ENCODE results near the gene ANGPTL5. TPM values are rescaled to one million over a fixed set of nuclear protein-coding genes. Genes with fewer than 3 reads are reported as not detected.

The ANGPTL5 gene
- total and polyA plus RNA-seq, 10 donors, result not detected

- no peak for DNase-seq
- Histone ChIP-seq H3K27me3 (replicated peaks in 1 of 7) (no peaks in the 10 kb centered on the region), H3K4me3 (no peak overlapping the region), H3K4me1 (no peaks in the 10 kb centered on the region), H3K36me3 (peaks cover 0 to 10% (median 0%) of the 10 kb centered on the region in 6 donors), H3K9me3 (peaks cover 0 to 29% (median 18%) of the 10 kb centered on the region in 8 donors), H3K27ac (no peak overlapping the region)
- WGBS, 5 donors, result 83 to 93% (median 88%) methylated on average over 6 of the region's 6 CpGs
- intact Hi-C loops (cut with DNase I; ENCODE audit: low total_unique reads), result no loop called here
- TF ChIP-seq POLR2AphosphoS5 (IDR thresholded peaks at IDR 0.05), result no peak
These were observed 15.4 kb upstream of the ANGPTL5 start for GRCh38 chr11:101931692-101932091.

GRCh38 chr11:101929294-101929915, 13.1 kb upstream of the ANGPTL5 start:
- H3K27me3 ChIP-seq (replicated peaks in 1 of 7), result no peaks in the 10 kb centered on the region
- H3K27ac ChIP-seq, result no peak overlapping the region
- intact Hi-C loops (cut with DNase I; ENCODE audit: low total_unique reads), result no loop called here
- H3K4me1 ChIP-seq, result no peaks in the 10 kb centered on the region
- no peak for DNase-seq
- WGBS, 5 donors, result 77 to 91% (median 79%) methylated on average over 5 of the region's 5 CpGs
- TF ChIP-seq POLR2AphosphoS5 (IDR thresholded peaks at IDR 0.05) (no peak), POLR2A (IDR thresholded peaks at IDR 0.05) (no peak)
- peaks cover 0 to 29% (median 18%) of the 10 kb centered on the region in 8 donors for H3K9me3 ChIP-seq
- peaks cover 0 to 10% (median 0%) of the 10 kb centered on the region in 6 donors for H3K36me3 ChIP-seq
- no peak overlapping the region for H3K4me3 ChIP-seq

DNA sequence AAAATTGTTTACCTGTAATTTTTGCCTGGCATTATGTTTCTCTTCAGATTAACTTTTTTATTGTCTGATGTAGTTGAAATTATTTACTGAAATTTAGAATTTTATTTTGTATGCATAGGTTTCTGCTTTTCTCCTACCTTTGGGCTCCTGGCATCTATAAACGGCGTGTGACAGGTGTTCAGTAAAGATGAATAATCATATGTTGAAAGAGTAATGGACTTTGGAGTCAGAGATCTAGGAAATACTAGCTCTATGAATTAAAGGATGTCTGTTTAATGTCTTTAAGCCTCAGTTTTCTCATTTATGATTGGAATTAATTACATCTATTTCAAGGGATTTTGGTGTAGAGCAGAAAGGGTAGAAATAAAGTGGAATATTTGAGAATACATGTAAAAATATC, 7.2 kb upstream of the ANGPTL5 start:
- Histone ChIP-seq H3K4me3 (no peak overlapping the region), H3K9me3 (peaks cover 0 to 11% (median 7%) of the 10 kb centered on the region in 8 donors), H3K36me3 (no peaks in the 10 kb centered on the region), H3K4me1 (no peaks in the 10 kb centered on the region), H3K27ac (no peak overlapping the region), H3K27me3 (replicated peaks in 1 of 7) (no peaks in the 10 kb centered on the region)
- WGBS, 5 donors, result 91 to 96% (median 95%) methylated on average over 2 of the region's 2 CpGs
- intact Hi-C loops (cut with DNase I; ENCODE audit: low total_unique reads), result no loop called here
- no peak for TF ChIP-seq POLR2A (IDR thresholded peaks at IDR 0.05)
- no peak for TF ChIP-seq CTCF (IDR thresholded peaks at IDR 0.05 in 8 of 11, conservative IDR thresholded peaks at IDR 0.05 in 3 of 11)
- TF ChIP-seq POLR2AphosphoS5 (IDR thresholded peaks at IDR 0.05), result no peak
- DNase-seq, result no peak

GRCh38 chr11:101920992-101921391, 4.7 kb upstream of the ANGPTL5 start:
- no peak overlapping the region for H3K27ac ChIP-seq
- H3K4me1 ChIP-seq, result peaks cover 0 to 6% (median 1%) of the 10 kb centered on the region in 6 donors
- H3K36me3 ChIP-seq, result no peaks in the 10 kb centered on the region
- DNase-seq, result no peak
- intact Hi-C loops (cut with DNase I; ENCODE audit: low total_unique reads), result no loop called here
- 93 to 97% (median 96%) methylated on average over 1 of the region's 1 CpG for WGBS, 5 donors
- TF ChIP-seq CTCF (IDR thresholded peaks at IDR 0.05 in 8 of 11, conservative IDR thresholded peaks at IDR 0.05 in 3 of 11) (no peak), POLR2A (IDR thresholded peaks at IDR 0.05) (no peak), POLR2AphosphoS5 (IDR thresholded peaks at IDR 0.05) (no peak)
- H3K27me3 ChIP-seq (replicated peaks in 1 of 7), result no peaks in the 10 kb centered on the region
- H3K4me3 ChIP-seq, result no peak overlapping the region
- no peaks in the 10 kb centered on the region for H3K9me3 ChIP-seq

DNA sequence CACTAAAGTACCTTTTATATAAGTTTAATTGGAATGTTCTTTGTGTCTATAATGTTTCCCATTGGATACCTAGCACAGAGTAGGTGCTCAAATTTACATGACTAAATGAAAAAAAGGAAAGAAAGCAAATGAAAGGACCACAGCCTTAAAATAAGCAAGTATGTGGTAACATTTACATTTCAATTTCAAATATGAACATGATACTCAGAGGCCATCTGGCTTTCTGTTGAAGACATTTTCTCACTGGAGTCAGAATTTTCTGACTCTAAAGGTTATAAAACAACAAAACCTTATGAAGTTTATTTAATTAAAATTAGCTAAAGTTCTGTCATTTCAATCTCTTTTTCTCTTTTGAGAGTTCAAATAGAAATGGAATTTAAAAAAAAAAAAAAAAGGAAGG, 904 bp upstream of the ANGPTL5 start:
- Histone ChIP-seq H3K4me1 (peaks cover 0 to 29% (median 17%) of the 10 kb centered on the region in 6 donors), H3K27ac (no peak overlapping the region), H3K27me3 (replicated peaks in 1 of 7) (no peaks in the 10 kb centered on the region), H3K36me3 (no peaks in the 10 kb centered on the region), H3K4me3 (no peak overlapping the region), H3K9me3 (no peaks in the 10 kb centered on the region)
- TF ChIP-seq POLR2A (IDR thresholded peaks at IDR 0.05), result no peak
- no peak for TF ChIP-seq CTCF (IDR thresholded peaks at IDR 0.05 in 8 of 11, conservative IDR thresholded peaks at IDR 0.05 in 3 of 11)
- no peak for TF ChIP-seq POLR2AphosphoS5 (IDR thresholded peaks at IDR 0.05)
- intact Hi-C loops (cut with DNase I; ENCODE audit: low total_unique reads), result no loop called here
- no peak for DNase-seq
